HepG2 (cell line): ENCODE measurements around the gene GJA3. TPM values are rescaled to one million over a fixed set of nuclear protein-coding genes. Genes with fewer than 3 reads are reported as not detected.

ENCODE experiments used
- MEIS2 ChIP-seq: sonication (generic); formaldehyde crosslinking; IDR thresholded peaks from 2 replicates; pipeline ENCODE4 v1.9.0; 2021; ENCODE audit warnings: mild to moderate bottlenecking, missing genetic modification reagents
- NAIF1 ChIP-seq: sonication (generic); formaldehyde crosslinking; IDR thresholded peaks from 2 replicates; pipeline ENCODE4 v1.5.0; 2020; ENCODE audit warnings: mild to moderate bottlenecking, missing genetic modification reagents, borderline replicate concordance
- RAD21 ChIP-seq: fragments of 450-650 bp; formaldehyde crosslinking; IDR thresholded peaks from 2 replicates; pipeline ENCODE4 v1.5.0; 2020; ENCODE audit warnings: mild to moderate bottlenecking
- RARG ChIP-seq: sonication (generic); formaldehyde crosslinking; IDR thresholded peaks from 2 replicates; pipeline ENCODE4 v1.4.0; 2020; ENCODE audit warnings: low read depth, mild to moderate bottlenecking, missing genetic modification reagents
- SIX1 ChIP-seq: sonication (generic); formaldehyde crosslinking; IDR thresholded peaks from 2 replicates; pipeline ENCODE4 v1.4.0; 2020; ENCODE audit warnings: missing genetic modification reagents, borderline replicate concordance
- SRSF1 ChIP-seq: fragments of 200-400 bp; formaldehyde crosslinking; optimal IDR thresholded peaks from 2 replicates; pipeline ENCODE3; 2017; ENCODE audit warnings: mild to moderate bottlenecking, low read depth, low read length, moderate library complexity
- STAG1 ChIP-seq: sonication (generic); formaldehyde crosslinking; IDR thresholded peaks from 2 replicates; pipeline ENCODE4 v1.4.0; 2020; ENCODE audit warnings: missing genetic modification reagents
- TCF12 ChIP-seq, 2 experiments: fragments of 450-650 bp in 1 of 2; sonication (generic) in 1 of 2; formaldehyde crosslinking in 1 of 2; IDR thresholded peaks; 2 replicates each; pipeline versions ENCODE4 v1.6.1 to v1.8.0; 2017 to 2022; ENCODE audit warnings: antibody characterized with exemption in 1 of 2, mild to moderate bottlenecking in 1 of 2, missing genetic modification reagents in 1 of 2, moderate library complexity in 1 of 2
- TCF7L2 ChIP-seq: IDR thresholded peaks from 2 replicates; pipeline ENCODE4 v1.6.1; 2011; ENCODE audit warnings: mild to moderate bottlenecking, low read depth, low read length, moderate library complexity
- ZNF556 ChIP-seq: sonication (generic); formaldehyde crosslinking; IDR thresholded peaks from 2 replicates; pipeline ENCODE4 v1.4.0; 2020; ENCODE audit warnings: mild to moderate bottlenecking, missing genetic modification reagents, borderline replicate concordance
- ZNF619 ChIP-seq: sonication (generic); formaldehyde crosslinking; IDR thresholded peaks from 2 replicates; pipeline ENCODE4 v1.4.0; 2020; ENCODE audit warnings: mild to moderate bottlenecking, missing genetic modification reagents
- ZNF644 ChIP-seq: IDR thresholded peaks from 2 replicates; pipeline ENCODE4 v1.6.1; 2016; ENCODE audit warnings: low read depth
- ZNF724P ChIP-seq: sonication (generic); formaldehyde crosslinking; IDR thresholded peaks from 2 replicates; pipeline ENCODE4 v1.8.0; 2022; ENCODE audit warnings: missing genetic modification reagents, borderline replicate concordance
- ZNF780A ChIP-seq: sonication (generic); formaldehyde crosslinking; IDR thresholded peaks from 2 replicates; pipeline ENCODE4 v1.8.0; 2022; ENCODE audit warnings: mild to moderate bottlenecking, missing genetic modification reagents, moderate library complexity
- ZSCAN29 ChIP-seq: sonication (generic); formaldehyde crosslinking; conservative IDR thresholded peaks from 2 replicates; pipeline ENCODE4 v1.4.0; 2020; ENCODE audit warnings: mild to moderate bottlenecking, missing genetic modification reagents
- ZZZ3 ChIP-seq: sonication (generic); formaldehyde crosslinking; IDR thresholded peaks from 2 replicates; pipeline ENCODE4 v1.4.0; 2020; ENCODE audit warnings: missing genetic modification reagents, mild to moderate bottlenecking, borderline replicate concordance
- polyA plus RNA-seq, 8 experiments: library from polyadenylated mRNA; depleted of rRNA in 3 of 8; stranded (reverse) in 7 of 8; unstranded in 1 of 8; fragments of >200 nt; fragmentation: Illumina TruSeq in 4 of 8; extraction: Trizol in 4 of 8; gene quantifications; 2 replicates each; pipeline versions ENCODE4 v1.2.1 to v1.2.3, GENCODE V29; 2011 to 2016; ENCODE audit warnings: low read depth in 4 of 8, missing spikeins in 1 of 8, mixed read lengths in 1 of 8; ENCODE audit not compliant: insufficient read depth in 1 of 8
- total RNA-seq, 5 experiments: library from RNA; depleted of rRNA; stranded (reverse); fragments of >200 nt; fragmentation: Illumina TruSeq; extraction: Trizol; gene quantifications; 2 replicates each; pipeline ENCODE4 v1.2.3, GENCODE V29; 2016; ENCODE audit warnings: low read depth in 1 of 5
- TF ChIP-seq, protein P1 (sequence below): sonication (generic); formaldehyde crosslinking; IDR thresholded peaks from 2 replicates; pipeline ENCODE4 v1.5.1; 2020; ENCODE audit warnings: mild to moderate bottlenecking, missing genetic modification reagents, moderate library complexity
- TF ChIP-seq, protein P2 (sequence below): IDR thresholded peaks from 2 replicates; pipeline ENCODE4 v1.6.1; 2018; ENCODE audit warnings: missing genetic modification reagents, mild to moderate bottlenecking, missing compliant biosample characterization
- TF ChIP-seq, protein P3 (sequence below): sonication (generic); formaldehyde crosslinking; IDR thresholded peaks from 2 replicates; pipeline ENCODE4 v1.4.0; 2020; ENCODE audit warnings: missing genetic modification reagents

The GJA3 gene
- total and polyA plus RNA-seq, 2 of the 13 experiments (the other 11 are each of a cell fraction or from before 2014, with no cell fraction given), result 0.04 TPM

DNA sequence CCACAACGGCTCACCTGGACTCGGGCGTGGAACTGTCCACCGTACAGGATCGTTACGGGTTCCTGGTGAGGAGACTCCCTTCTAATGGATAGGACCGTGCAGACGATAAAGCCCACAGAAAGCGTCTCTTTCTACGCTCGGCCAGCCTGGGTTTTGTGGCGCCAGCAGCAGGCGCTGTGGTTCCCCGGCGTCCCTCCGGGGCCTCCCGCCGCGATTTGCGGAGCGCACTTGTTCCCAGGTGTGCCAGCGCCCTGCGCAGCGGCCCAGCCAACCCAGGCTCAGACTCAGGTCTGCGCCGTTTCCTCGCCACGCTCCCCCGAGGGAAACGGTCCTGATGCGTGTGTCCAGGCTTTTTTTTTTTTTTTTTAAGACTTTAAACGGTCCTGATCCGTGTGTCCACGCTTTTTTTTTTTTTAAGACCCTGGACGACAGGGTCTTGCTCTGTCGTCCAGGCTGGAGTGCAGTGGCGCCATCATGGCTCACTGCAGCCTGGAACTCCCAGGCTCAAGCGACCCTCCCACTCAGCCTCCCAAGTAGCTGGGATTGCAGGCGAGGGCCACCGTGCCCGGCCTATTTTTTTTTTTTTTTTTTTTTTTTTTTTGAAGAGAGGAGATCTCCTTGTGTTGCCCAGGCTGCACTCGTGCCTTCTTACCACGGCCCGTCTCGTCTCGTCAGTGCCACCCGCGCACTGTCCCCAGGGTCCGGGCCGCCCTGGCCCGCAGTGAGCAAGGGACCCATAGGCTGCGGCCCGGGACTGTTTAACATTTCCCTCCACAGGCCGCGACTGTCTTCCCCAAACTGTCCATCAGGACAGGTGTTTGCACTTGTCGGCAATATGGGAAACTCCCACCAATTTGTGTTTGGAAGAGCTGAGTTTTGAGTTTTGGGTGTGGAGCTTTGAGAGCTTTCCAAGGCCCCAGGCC lies 23.8 kb downstream of the GJA3 start (continued):
- TF ChIP-seq ZZZ3 (0 out of 2 replicates have a peak, but pooled peaks have one; percentile 24), MEIS2 (CRISPR knock-in tag) (no peak), ZSCAN29 (CRISPR knock-in tag) (0 out of 2 replicates have a peak, but pooled peaks have one; percentile 44), ZNF780A (CRISPR knock-in tag) (no peak), RAD21 (CRISPR knock-in tag) (peak; percentile 42; the same call in 1 of the 2 replicates), NAIF1 (CRISPR knock-in tag) (peak; percentile 69; the same call in 1 of the 2 replicates), SIX1 (CRISPR knock-in tag) (no peak), ZNF556 (CRISPR knock-in tag) (peak; percentile 55; the same call in 1 of the 2 replicates), SRSF1 (peak; percentile 36), STAG1 (CRISPR knock-in tag) (peak; percentile 56), RARG (no peak), TCF7L2 (no peak), TCF12 (IDR thresholded peaks at IDR 0.05) (no peak), TCF12 (CRISPR knock-in tag; IDR thresholded peaks at IDR 0.05) (no peak), ZNF724P (no peak), ZNF644 (peak; percentile 53; the same call in 1 of the 2 replicates), ZNF619 (CRISPR knock-in tag) (0 out of 2 replicates have a peak, but pooled peaks have one; percentile 29)
- TF ChIP-seq, protein P1, sequence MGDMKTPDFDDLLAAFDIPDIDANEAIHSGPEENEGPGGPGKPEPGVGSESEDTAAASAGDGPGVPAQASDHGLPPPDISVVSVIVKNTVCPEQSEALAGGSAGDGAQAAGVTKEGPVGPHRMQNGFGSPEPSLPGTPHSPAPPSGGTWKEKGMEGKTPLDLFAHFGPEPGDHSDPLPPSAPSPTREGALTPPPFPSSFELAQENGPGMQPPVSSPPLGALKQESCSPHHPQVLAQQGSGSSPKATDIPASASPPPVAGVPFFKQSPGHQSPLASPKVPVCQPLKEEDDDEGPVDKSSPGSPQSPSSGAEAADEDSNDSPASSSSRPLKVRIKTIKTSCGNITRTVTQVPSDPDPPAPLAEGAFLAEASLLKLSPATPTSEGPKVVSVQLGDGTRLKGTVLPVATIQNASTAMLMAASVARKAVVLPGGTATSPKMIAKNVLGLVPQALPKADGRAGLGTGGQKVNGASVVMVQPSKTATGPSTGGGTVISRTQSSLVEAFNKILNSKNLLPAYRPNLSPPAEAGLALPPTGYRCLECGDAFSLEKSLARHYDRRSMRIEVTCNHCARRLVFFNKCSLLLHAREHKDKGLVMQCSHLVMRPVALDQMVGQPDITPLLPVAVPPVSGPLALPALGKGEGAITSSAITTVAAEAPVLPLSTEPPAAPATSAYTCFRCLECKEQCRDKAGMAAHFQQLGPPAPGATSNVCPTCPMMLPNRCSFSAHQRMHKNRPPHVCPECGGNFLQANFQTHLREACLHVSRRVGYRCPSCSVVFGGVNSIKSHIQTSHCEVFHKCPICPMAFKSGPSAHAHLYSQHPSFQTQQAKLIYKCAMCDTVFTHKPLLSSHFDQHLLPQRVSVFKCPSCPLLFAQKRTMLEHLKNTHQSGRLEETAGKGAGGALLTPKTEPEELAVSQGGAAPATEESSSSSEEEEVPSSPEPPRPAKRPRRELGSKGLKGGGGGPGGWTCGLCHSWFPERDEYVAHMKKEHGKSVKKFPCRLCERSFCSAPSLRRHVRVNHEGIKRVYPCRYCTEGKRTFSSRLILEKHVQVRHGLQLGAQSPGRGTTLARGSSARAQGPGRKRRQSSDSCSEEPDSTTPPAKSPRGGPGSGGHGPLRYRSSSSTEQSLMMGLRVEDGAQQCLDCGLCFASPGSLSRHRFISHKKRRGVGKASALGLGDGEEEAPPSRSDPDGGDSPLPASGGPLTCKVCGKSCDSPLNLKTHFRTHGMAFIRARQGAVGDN, result peak; percentile 73
- TF ChIP-seq, protein P2, sequence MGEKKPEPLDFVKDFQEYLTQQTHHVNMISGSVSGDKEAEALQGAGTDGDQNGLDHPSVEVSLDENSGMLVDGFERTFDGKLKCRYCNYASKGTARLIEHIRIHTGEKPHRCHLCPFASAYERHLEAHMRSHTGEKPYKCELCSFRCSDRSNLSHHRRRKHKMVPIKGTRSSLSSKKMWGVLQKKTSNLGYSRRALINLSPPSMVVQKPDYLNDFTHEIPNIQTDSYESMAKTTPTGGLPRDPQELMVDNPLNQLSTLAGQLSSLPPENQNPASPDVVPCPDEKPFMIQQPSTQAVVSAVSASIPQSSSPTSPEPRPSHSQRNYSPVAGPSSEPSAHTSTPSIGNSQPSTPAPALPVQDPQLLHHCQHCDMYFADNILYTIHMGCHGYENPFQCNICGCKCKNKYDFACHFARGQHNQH (CRISPR knock-in tag), result no peak; the same call in 1 of the 2 replicates
- TF ChIP-seq, protein P3, sequence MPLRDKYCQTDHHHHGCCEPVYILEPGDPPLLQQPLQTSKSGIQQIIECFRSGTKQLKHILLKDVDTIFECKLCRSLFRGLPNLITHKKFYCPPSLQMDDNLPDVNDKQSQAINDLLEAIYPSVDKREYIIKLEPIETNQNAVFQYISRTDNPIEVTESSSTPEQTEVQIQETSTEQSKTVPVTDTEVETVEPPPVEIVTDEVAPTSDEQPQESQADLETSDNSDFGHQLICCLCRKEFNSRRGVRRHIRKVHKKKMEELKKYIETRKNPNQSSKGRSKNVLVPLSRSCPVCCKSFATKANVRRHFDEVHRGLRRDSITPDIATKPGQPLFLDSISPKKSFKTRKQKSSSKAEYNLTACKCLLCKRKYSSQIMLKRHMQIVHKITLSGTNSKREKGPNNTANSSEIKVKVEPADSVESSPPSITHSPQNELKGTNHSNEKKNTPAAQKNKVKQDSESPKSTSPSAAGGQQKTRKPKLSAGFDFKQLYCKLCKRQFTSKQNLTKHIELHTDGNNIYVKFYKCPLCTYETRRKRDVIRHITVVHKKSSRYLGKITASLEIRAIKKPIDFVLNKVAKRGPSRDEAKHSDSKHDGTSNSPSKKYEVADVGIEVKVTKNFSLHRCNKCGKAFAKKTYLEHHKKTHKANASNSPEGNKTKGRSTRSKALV (CRISPR knock-in tag), result peak; percentile 97
